ENCODE data around the gene FOXD3.

The FOXD3 gene

GRCh38 chr1:63319046-63320021, 3.0 kb upstream of the FOXD3 start:
- Histone ChIP-seq H4K20me1 (peaks cover 0 to 32% (median 8%) of the 10 kb centered on the region in 11 experiments; a peak in 12 of 22 replicates), H3K9ac (no peak overlapping the region), H3K27ac (no peak overlapping the region), H3K36me3 (peaks cover 0 to 6% (median 0%) of the 10 kb centered on the region in 11 experiments; a peak in 2 of 22 replicates), H3K27me3 (peaks cover 86 to 97% (median 92%) of the 10 kb centered on the region in 11 experiments), H3K9me3 (replicated peaks in 1 of 11) (peaks cover 70 to 82% (median 80%) of the 10 kb centered on the region in 11 experiments), H3K4me1 (peaks cover 0 to 12% (median 4%) of the 10 kb centered on the region in 10 experiments; a peak in 6 of 20 replicates), H3K4me2 (no peak overlapping the region), H3K4me3 (peak overlapping the region in 8 of 10 experiments; percentile 5 to 43 (median 25); a peak in 4 of 20 replicates)
- TF ChIP-seq Cebpa-rat (IDR thresholded peaks at IDR 0.05) = no peak

- H3K4me2 ChIP-seq = 0 out of 22 replicates have a peak overlapping the region, but pooled peaks of 1 of the 11 experiments have one; percentile 79
- H3K9ac ChIP-seq = no peak overlapping the region
- peak overlapping the region in 5 of 10 experiments; percentile 5 to 27 (median 19); a peak in 2 of 20 replicates for H3K4me3 ChIP-seq
- no peak for TF ChIP-seq Cebpa-rat (IDR thresholded peaks at IDR 0.05)
- peaks cover 0 to 6% (median 0%) of the 10 kb centered on the region in 11 experiments; a peak in 2 of 22 replicates for H3K36me3 ChIP-seq
- H3K27ac ChIP-seq = no peak overlapping the region
- peaks cover 0 to 10% (median 4%) of the 10 kb centered on the region in 10 experiments; a peak in 4 of 20 replicates for H3K4me1 ChIP-seq
- H4K20me1 ChIP-seq = peaks cover 0 to 37% (median 11%) of the 10 kb centered on the region in 11 experiments; a peak in 12 of 22 replicates
- peaks cover 74 to 86% (median 84%) of the 10 kb centered on the region in 11 experiments for H3K9me3 ChIP-seq (replicated peaks in 1 of 11)
- H3K27me3 ChIP-seq = peaks cover 94 to 100% (median 98%) of the 10 kb centered on the region in 11 experiments
Observed at GRCh38 chr1:63320022-63320721, 2.2 kb upstream of the FOXD3 start.

- H3K27me3 ChIP-seq = peaks cover 100% of the 10 kb centered on the region in 11 experiments
- peaks cover 0 to 6% (median 0%) of the 10 kb centered on the region in 11 experiments; a peak in 2 of 22 replicates for H3K36me3 ChIP-seq
- no peak for TF ChIP-seq Cebpa-rat (IDR thresholded peaks at IDR 0.05)
- H4K20me1 ChIP-seq = peaks cover 0 to 48% (median 15%) of the 10 kb centered on the region in 11 experiments; a peak in 12 of 22 replicates
- peak overlapping the region in 4 of 11 experiments; percentile 61 to 79 (median 72); a peak in 5 of 22 replicates for H3K4me2 ChIP-seq
- peaks cover 74 to 85% (median 83%) of the 10 kb centered on the region in 11 experiments for H3K9me3 ChIP-seq (replicated peaks in 1 of 11)
- H3K9ac ChIP-seq = no peak overlapping the region
- peak overlapping the region in 7 of 10 experiments; percentile 7 to 62 (median 49); a peak in 5 of 20 replicates for H3K4me3 ChIP-seq
- H3K27ac ChIP-seq = no peak overlapping the region
- peaks cover 0 to 10% (median 4%) of the 10 kb centered on the region in 10 experiments; a peak in 4 of 20 replicates for H3K4me1 ChIP-seq
Observed at GRCh38 chr1:63321066-63321784, 1.1 kb upstream of the FOXD3 start.

GRCh38 chr1:63321785-63322113, 618 bp upstream of the FOXD3 start:
- no peak for TF ChIP-seq Cebpa-rat (IDR thresholded peaks at IDR 0.05)
- H3K36me3 ChIP-seq = peaks cover 0 to 6% (median 0%) of the 10 kb centered on the region in 11 experiments; a peak in 2 of 22 replicates
- peaks cover 74 to 81% (median 78%) of the 10 kb centered on the region in 11 experiments for H3K9me3 ChIP-seq (replicated peaks in 1 of 11)
- peaks cover 100% of the 10 kb centered on the region in 11 experiments for H3K27me3 ChIP-seq
- peaks cover 0 to 53% (median 20%) of the 10 kb centered on the region in 11 experiments; a peak in 13 of 22 replicates for H4K20me1 ChIP-seq
- peak overlapping the region in 9 of 10 experiments; percentile 35 to 62 (median 47); a peak in 14 of 20 replicates for H3K4me3 ChIP-seq
- no peak overlapping the region; a peak in 1 of 22 replicates for H3K9ac ChIP-seq
- H3K27ac ChIP-seq = no peak overlapping the region
- H3K4me2 ChIP-seq = peak overlapping the region in 9 of 11 experiments; percentile 19 to 79 (median 55); a peak in 15 of 22 replicates
- peaks cover 0 to 10% (median 4%) of the 10 kb centered on the region in 10 experiments; a peak in 4 of 20 replicates for H3K4me1 ChIP-seq

GRCh38 chr1:63322944-63323864, 837 bp downstream of the FOXD3 start:
- Histone ChIP-seq H3K9ac (no peak overlapping the region), H3K27me3 (peaks cover 100% of the 10 kb centered on the region in 11 experiments), H3K27ac (no peak overlapping the region), H3K36me3 (peaks cover 0 to 6% (median 0%) of the 10 kb centered on the region in 11 experiments; a peak in 2 of 22 replicates), H4K20me1 (peaks cover 0 to 52% (median 24%) of the 10 kb centered on the region in 11 experiments; a peak in 13 of 22 replicates), H3K4me2 (peak overlapping the region in 3 of 11 experiments; percentile 30 to 66 (median 43); a peak in 5 of 22 replicates), H3K9me3 (replicated peaks in 1 of 11) (peaks cover 63 to 71% (median 65%) of the 10 kb centered on the region in 11 experiments), H3K4me1 (peaks cover 0 to 10% (median 2%) of the 10 kb centered on the region in 10 experiments; a peak in 4 of 20 replicates), H3K4me3 (peak overlapping the region; percentile 31 to 62 (median 46); a peak in 18 of 20 replicates)
- no peak for TF ChIP-seq Cebpa-rat (IDR thresholded peaks at IDR 0.05)

GRCh38 chr1:63323865-63324778, 1.8 kb downstream of the FOXD3 start:
- H3K4me1 ChIP-seq = peaks cover 0 to 10% (median 2%) of the 10 kb centered on the region in 10 experiments; a peak in 4 of 20 replicates
- H3K9me3 ChIP-seq (replicated peaks in 1 of 11) = peaks cover 54 to 68% (median 60%) of the 10 kb centered on the region in 11 experiments
- H3K4me2 ChIP-seq = peak overlapping the region in 3 of 11 experiments; percentile 30 to 43 (median 33); a peak in 5 of 22 replicates
- no peak for TF ChIP-seq Cebpa-rat (IDR thresholded peaks at IDR 0.05)
- H3K27ac ChIP-seq = no peak overlapping the region
- H3K36me3 ChIP-seq = peaks cover 0 to 6% (median 0%) of the 10 kb centered on the region in 11 experiments; a peak in 2 of 22 replicates
- H3K4me3 ChIP-seq = peak overlapping the region in 9 of 10 experiments; percentile 23 to 62 (median 43); a peak in 16 of 20 replicates
- no peak overlapping the region for H3K9ac ChIP-seq
- H3K27me3 ChIP-seq = peaks cover 100% of the 10 kb centered on the region in 11 experiments
- peaks cover 0 to 52% (median 24%) of the 10 kb centered on the region in 11 experiments; a peak in 13 of 22 replicates for H4K20me1 ChIP-seq
